GM15510 (cell line): ENCODE measurements around the gene CTR9.

Experiments used
- POLR2A ChIP-seq: IDR thresholded peaks from 3 replicates; pipeline ENCODE4 v1.6.1; 2011; ENCODE audit warnings: borderline replicate concordance; ENCODE audit not compliant: insufficient read length; ENCODE audit errors: extremely low read depth

Gene CTR9

GRCh38 chr11:10762185-10762584, 11.1 kb downstream of the CTR9 start:
- TF ChIP-seq POLR2A: no peak

GRCh38 chr11:10762913-10763421, 11.9 kb downstream of the CTR9 start:
- no peak for TF ChIP-seq POLR2A

- TF ChIP-seq POLR2A: no peak
Measured at GRCh38 chr11:10763766-10764165, 12.7 kb downstream of the CTR9 start.

GRCh38 chr11:10764412-10764811, 13.4 kb downstream of the CTR9 start:
- TF ChIP-seq POLR2A: no peak

- no peak for TF ChIP-seq POLR2A
Measured at GRCh38 chr11:10770626-10771254, 19.7 kb downstream of the CTR9 start.

- TF ChIP-seq POLR2A: no peak
Measured at GRCh38 chr11:10771457-10771856, 20.4 kb downstream of the CTR9 start.

- TF ChIP-seq POLR2A: no peak
Measured at GRCh38 chr11:10774811-10775210, 23.8 kb downstream of the CTR9 start.

GRCh38 chr11:10777393-10777793, 26.3 kb downstream of the CTR9 start:
- TF ChIP-seq POLR2A: no peak

- no peak for TF ChIP-seq POLR2A
Measured at GRCh38 chr11:10777806-10778205, 26.8 kb downstream of the CTR9 start.

- no peak for TF ChIP-seq POLR2A
Measured at GRCh38 chr11:10778217-10778970, 27.3 kb downstream of the CTR9 start.

- TF ChIP-seq POLR2A: no peak
Measured at GRCh38 chr11:10779086-10779485, 28.0 kb downstream of the CTR9 start.

- no peak for TF ChIP-seq POLR2A
Measured at GRCh38 chr11:10780040-10780439, 29.0 kb downstream of the CTR9 start.

GRCh38 chr11:10784232-10785145, 33.4 kb downstream of the CTR9 start:
- TF ChIP-seq POLR2A: no peak

GRCh38 chr11:10785146-10785474, 34.1 kb downstream of the CTR9 start:
- no peak for TF ChIP-seq POLR2A

GRCh38 chr11:10786451-10786850, 35.4 kb downstream of the CTR9 start:
- TF ChIP-seq POLR2A: no peak
